PC-9 (cell line): ENCODE results near the gene CLIC5. TPM values are rescaled to one million over a fixed set of nuclear protein-coding genes. Genes with fewer than 3 reads are reported as not detected.

ENCODE experiments used
- BruUV-seq: library from RNA; stranded (reverse); fragments of 400-500 nt; replicated peaks from 2 replicates; lab custom pipeline; 2021; lab: Mats Ljungman, UMichigan
- CTCF ChIA-PET: fragments of 300-600 bp; sonication (Branson Sonifier 250); formaldehyde crosslinking; loops from one replicate; lab custom pipeline; 2022; ENCODE audit warnings: antibody characterized with exemption; lab: Charles Lee
- POLR2A ChIA-PET: fragments of 300-600 bp; sonication (Branson Sonifier 250); formaldehyde crosslinking; loops from one replicate; lab custom pipeline; 2022; ENCODE audit warnings: antibody characterized with exemption; ENCODE audit not compliant: unreplicated experiment; lab: Charles Lee
- DNase-seq, 2 experiments: peaks; one replicate each; pipeline versions ENCODE4 v3.0.0 to v3.0.0-alpha.2; 2015 to 2022; ENCODE audit warnings: mixed read lengths in 1 of 2
- H2AFZ ChIP-seq: fragments of 200-600 bp; sonication (generic); 2 replicates; pipeline ENCODE4 v1.8.1; 2017; ENCODE audit warnings: antibody characterized with exemption
- H3F3A ChIP-seq: fragments of 200-600 bp; sonication (generic); 2 replicates; pipeline ENCODE4 v1.8.1; 2017; ENCODE audit warnings: antibody characterized with exemption, mild to moderate bottlenecking, low read depth; ENCODE audit not compliant: insufficient read depth
- H3K27ac ChIP-seq: fragments of 200-600 bp; sonication (generic); 2 replicates; pipeline ENCODE4 v1.6.1; 2016; ENCODE audit warnings: mixed run types
- H3K27me3 ChIP-seq: fragments of 200-600 bp; sonication (generic); 2 replicates; pipeline ENCODE4 v1.6.1; 2016; ENCODE audit warnings: low read depth, mixed run types; ENCODE audit not compliant: insufficient read depth
- H3K36me3 ChIP-seq: fragments of 200-600 bp; sonication (generic); 2 replicates; pipeline ENCODE4 v1.6.1; 2016; ENCODE audit warnings: low read depth, mixed run types
- H3K4me1 ChIP-seq: fragments of 200-600 bp; sonication (generic); replicated peaks from 2 replicates; pipeline ENCODE4 v1.6.1; 2016; ENCODE audit warnings: mixed run types; ENCODE audit not compliant: insufficient read depth
- H3K4me2 ChIP-seq: fragments of 200-600 bp; sonication (generic); 2 replicates; pipeline ENCODE4 v1.6.1; 2017; ENCODE audit warnings: mixed run types
- H3K4me3 ChIP-seq: fragments of 200-600 bp; sonication (generic); 2 replicates; pipeline ENCODE4 v1.6.1; 2016; ENCODE audit warnings: mixed run types
- H3K79me2 ChIP-seq: fragments of 200-600 bp; sonication (generic); 2 replicates; pipeline ENCODE4 v1.6.1; 2017; ENCODE audit warnings: low read depth, mixed run types
- H3K9me2 ChIP-seq: fragments of 200-600 bp; sonication (generic); 2 replicates; pipeline ENCODE4 v1.8.1; 2017; ENCODE audit warnings: mild to moderate bottlenecking; ENCODE audit not compliant: insufficient read depth
- H3K9me3 ChIP-seq: fragments of 200-600 bp; sonication (generic); 2 replicates; pipeline ENCODE4 v1.8.1; 2016; ENCODE audit warnings: low read depth; ENCODE audit not compliant: insufficient read depth
- H4K20me1 ChIP-seq: fragments of 200-600 bp; sonication (generic); 2 replicates; pipeline ENCODE4 v1.8.1; 2017; ENCODE audit not compliant: insufficient read depth
- EZH2 ChIP-seq: fragments of 200-600 bp; sonication (generic); IDR thresholded peaks from 2 replicates; pipeline ENCODE4 v1.8.0; 2017; ENCODE audit warnings: antibody characterized with exemption, low read depth
- intact Hi-C: fragments of 100-400 bp; cut with micrococcal nuclease; formaldehyde crosslinking; loops from one replicate; pipeline ENCODE4 v1.10.0; 2022; ENCODE audit not compliant: unreplicated experiment
- total RNA-seq: library from RNA; stranded (reverse); gene quantifications from 2 replicates; pipeline ENCODE4 v1.2.3, GENCODE V29; 2021
- TF ChIP-seq, protein P1 (sequence below): fragments of 200-600 bp; sonication (generic); conservative IDR thresholded peaks from 2 replicates; pipeline ENCODE4 v1.6.1; 2017; ENCODE audit warnings: mixed run types, antibody characterized with exemption, mild to moderate bottlenecking, moderate library complexity

The CLIC5 gene
- total RNA-seq, 1 experiment from 2014 or later, result 2.0 TPM

- no peaks in the 10 kb centered on the region for H3K9me3 ChIP-seq
- no peaks in the 10 kb centered on the region for H3K27me3 ChIP-seq
- no peaks in the 10 kb centered on the region for H4K20me1 ChIP-seq
- BruUV-seq, result no TSS peak
- no peak for TF ChIP-seq EZH2
- TF ChIP-seq, protein P1, sequence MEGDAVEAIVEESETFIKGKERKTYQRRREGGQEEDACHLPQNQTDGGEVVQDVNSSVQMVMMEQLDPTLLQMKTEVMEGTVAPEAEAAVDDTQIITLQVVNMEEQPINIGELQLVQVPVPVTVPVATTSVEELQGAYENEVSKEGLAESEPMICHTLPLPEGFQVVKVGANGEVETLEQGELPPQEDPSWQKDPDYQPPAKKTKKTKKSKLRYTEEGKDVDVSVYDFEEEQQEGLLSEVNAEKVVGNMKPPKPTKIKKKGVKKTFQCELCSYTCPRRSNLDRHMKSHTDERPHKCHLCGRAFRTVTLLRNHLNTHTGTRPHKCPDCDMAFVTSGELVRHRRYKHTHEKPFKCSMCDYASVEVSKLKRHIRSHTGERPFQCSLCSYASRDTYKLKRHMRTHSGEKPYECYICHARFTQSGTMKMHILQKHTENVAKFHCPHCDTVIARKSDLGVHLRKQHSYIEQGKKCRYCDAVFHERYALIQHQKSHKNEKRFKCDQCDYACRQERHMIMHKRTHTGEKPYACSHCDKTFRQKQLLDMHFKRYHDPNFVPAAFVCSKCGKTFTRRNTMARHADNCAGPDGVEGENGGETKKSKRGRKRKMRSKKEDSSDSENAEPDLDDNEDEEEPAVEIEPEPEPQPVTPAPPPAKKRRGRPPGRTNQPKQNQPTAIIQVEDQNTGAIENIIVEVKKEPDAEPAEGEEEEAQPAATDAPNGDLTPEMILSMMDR, result no peak
- no peak overlapping the region for H3K4me2 ChIP-seq
- intact Hi-C loops, result loop anchor here (5.0 kb wide), 2 partner anchors 213 to 838 kb away; no protein-coding TSS in a partner anchor
- ChIA-PET CTCF (no interaction called here), POLR2A (no interaction called here)
- 0 out of 2 replicates have a peak, but pooled peaks cover 3% of the 10 kb centered on the region for H3K4me1 ChIP-seq
- no peaks in the 10 kb centered on the region for H3F3A ChIP-seq
- H3K79me2 ChIP-seq, result no peaks in the 10 kb centered on the region
- no peaks in the 10 kb centered on the region for H3K36me3 ChIP-seq
- H3K27ac ChIP-seq, result no peak overlapping the region
- no peak overlapping the region for H3K4me3 ChIP-seq
- no peak overlapping the region for H2AFZ ChIP-seq
- no peak for DNase-seq
- no peaks in the 10 kb centered on the region for H3K9me2 ChIP-seq
Observed at GRCh38 chr6:45924763-45925342, 90.8 kb downstream of the CLIC5 start.

GRCh38 chr6:45923831-45924391 lies 91.7 kb downstream of the CLIC5 start:
- Histone ChIP-seq H3F3A (no peaks in the 10 kb centered on the region), H3K27me3 (no peaks in the 10 kb centered on the region), H3K27ac (no peak overlapping the region), H3K4me1 (0 out of 2 replicates have a peak, but pooled peaks cover 3% of the 10 kb centered on the region), H4K20me1 (no peaks in the 10 kb centered on the region), H3K36me3 (no peaks in the 10 kb centered on the region), H2AFZ (no peak overlapping the region), H3K79me2 (no peaks in the 10 kb centered on the region), H3K4me3 (no peak overlapping the region), H3K9me3 (no peaks in the 10 kb centered on the region), H3K9me2 (no peaks in the 10 kb centered on the region), H3K4me2 (no peak overlapping the region)
- ChIA-PET CTCF (no interaction called here), POLR2A (no interaction called here)
- no peak for TF ChIP-seq EZH2
- TF ChIP-seq, protein P1, result no peak
- peak in 1 of 2 experiments; percentile 53 for DNase-seq
- BruUV-seq, result no TSS peak
- intact Hi-C loops, result loop anchor here (1.0 to 5.0 kb wide), 6 partner anchors 212 to 1449 kb away; no protein-coding TSS in a partner anchor

- H2AFZ ChIP-seq, result no peak overlapping the region
Observed at GRCh38 chr6:45922728-45923351, 92.8 kb downstream of the CLIC5 start.

More at GRCh38 chr6:45922728-45923351, 92.8 kb downstream of the CLIC5 start:
- Histone ChIP-seq H3K4me1 (0 out of 2 replicates have a peak, but pooled peaks cover 3% of the 10 kb centered on the region), H3K79me2 (no peaks in the 10 kb centered on the region), H3K9me2 (no peaks in the 10 kb centered on the region), H3K27ac (no peak overlapping the region), H3K9me3 (no peaks in the 10 kb centered on the region), H4K20me1 (no peaks in the 10 kb centered on the region), H3K4me3 (no peak overlapping the region), H3K36me3 (no peaks in the 10 kb centered on the region), H3F3A (no peaks in the 10 kb centered on the region), H3K27me3 (no peaks in the 10 kb centered on the region), H3K4me2 (peak overlapping the region; percentile 13; the same call in 1 of the 2 replicates)
- intact Hi-C loops, result loop anchor here (1.0 to 5.0 kb wide), 7 partner anchors 211 to 1448 kb away; no protein-coding TSS in a partner anchor
- no TSS peak for BruUV-seq
- DNase-seq, result peak; percentile 41 to 64
- ChIA-PET CTCF (interaction anchor here (0.6 to 1.4 kb wide), 11 partner anchors 17 to 1493 kb away, joined by 3 to 14 read pairs (median 3); partner anchors contain the start of gene SUPT3H), POLR2A (interaction anchor here (0.7 kb wide), 1 partner anchor 1433 kb away, joined by 3 read pairs; no protein-coding TSS in a partner anchor)
- no peak for TF ChIP-seq EZH2
- TF ChIP-seq, protein P1, result peak; percentile 84
